GM10248 (cell line): ENCODE measurements around the gene HTR3C.
"Not testable (repeated sequence)": the region's sequence is repeated elsewhere in the genome, so short reads cannot be mapped to it uniquely, and the experiment has no call there.

Source experiments
- CTCF ChIA-PET: fragments of 300-600 bp; sonication (Branson Sonifier 250); formaldehyde crosslinking; extraction: SDS; loops from one replicate; lab custom pipeline; 2021; ENCODE audit warnings: antibody characterized with exemption; lab: Yijun Ruan, JAX
- POLR2A ChIA-PET: fragments of 350-650 bp; sonication (Branson Sonifier 250); formaldehyde crosslinking; extraction: SDS; loops from one replicate; lab custom pipeline; 2020; ENCODE audit warnings: antibody characterized with exemption; lab: Yijun Ruan, JAX
- DNase-seq: peaks from one replicate; pipeline ENCODE4 v3.0.0; 2012; ENCODE audit errors: extremely low spot score
- TF ChIP-seq, protein P1 (sequence below): IDR thresholded peaks from 2 replicates; pipeline ENCODE4 v1.5.1; 2012; ENCODE audit warnings: mild to moderate bottlenecking, low read depth; ENCODE audit errors: extremely low read depth, missing control alignments, control extremely low read depth

Gene HTR3C, protein sequence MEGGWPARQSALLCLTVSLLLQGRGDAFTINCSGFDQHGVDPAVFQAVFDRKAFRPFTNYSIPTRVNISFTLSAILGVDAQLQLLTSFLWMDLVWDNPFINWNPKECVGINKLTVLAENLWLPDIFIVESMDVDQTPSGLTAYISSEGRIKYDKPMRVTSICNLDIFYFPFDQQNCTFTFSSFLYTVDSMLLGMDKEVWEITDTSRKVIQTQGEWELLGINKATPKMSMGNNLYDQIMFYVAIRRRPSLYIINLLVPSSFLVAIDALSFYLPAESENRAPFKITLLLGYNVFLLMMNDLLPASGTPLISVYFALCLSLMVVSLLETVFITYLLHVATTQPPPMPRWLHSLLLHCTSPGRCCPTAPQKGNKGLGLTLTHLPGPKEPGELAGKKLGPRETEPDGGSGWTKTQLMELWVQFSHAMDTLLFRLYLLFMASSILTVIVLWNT

DNA sequence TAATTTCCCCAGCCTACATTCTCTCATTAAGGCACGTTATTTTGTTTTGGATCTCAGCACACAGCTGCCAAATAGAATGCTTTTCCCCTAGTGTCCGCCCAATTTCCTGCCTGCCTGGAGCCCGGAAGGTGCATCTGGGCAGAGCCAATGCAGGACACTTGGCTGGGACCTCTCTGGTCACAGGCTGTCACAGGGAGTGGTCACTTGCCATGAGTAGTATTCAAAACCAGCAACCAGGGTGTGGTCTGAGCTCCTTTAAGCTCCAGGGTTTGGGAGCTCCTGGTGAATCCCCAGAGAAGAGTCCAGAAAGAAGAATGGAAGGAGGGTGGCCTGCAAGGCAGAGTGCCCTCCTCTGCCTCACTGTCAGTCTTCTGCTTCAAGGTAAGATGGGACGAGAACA, at the start of gene HTR3C:
TSS of gene HTR3C (plus strand) at position 281 of the 400 bp plus-strand sequence. CDS start at position 315, 34 bp downstream.
- TF ChIP-seq, protein P1, sequence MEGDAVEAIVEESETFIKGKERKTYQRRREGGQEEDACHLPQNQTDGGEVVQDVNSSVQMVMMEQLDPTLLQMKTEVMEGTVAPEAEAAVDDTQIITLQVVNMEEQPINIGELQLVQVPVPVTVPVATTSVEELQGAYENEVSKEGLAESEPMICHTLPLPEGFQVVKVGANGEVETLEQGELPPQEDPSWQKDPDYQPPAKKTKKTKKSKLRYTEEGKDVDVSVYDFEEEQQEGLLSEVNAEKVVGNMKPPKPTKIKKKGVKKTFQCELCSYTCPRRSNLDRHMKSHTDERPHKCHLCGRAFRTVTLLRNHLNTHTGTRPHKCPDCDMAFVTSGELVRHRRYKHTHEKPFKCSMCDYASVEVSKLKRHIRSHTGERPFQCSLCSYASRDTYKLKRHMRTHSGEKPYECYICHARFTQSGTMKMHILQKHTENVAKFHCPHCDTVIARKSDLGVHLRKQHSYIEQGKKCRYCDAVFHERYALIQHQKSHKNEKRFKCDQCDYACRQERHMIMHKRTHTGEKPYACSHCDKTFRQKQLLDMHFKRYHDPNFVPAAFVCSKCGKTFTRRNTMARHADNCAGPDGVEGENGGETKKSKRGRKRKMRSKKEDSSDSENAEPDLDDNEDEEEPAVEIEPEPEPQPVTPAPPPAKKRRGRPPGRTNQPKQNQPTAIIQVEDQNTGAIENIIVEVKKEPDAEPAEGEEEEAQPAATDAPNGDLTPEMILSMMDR, result no peak
- ChIA-PET POLR2A (no interaction called here), CTCF (no interaction called here)

DNA sequence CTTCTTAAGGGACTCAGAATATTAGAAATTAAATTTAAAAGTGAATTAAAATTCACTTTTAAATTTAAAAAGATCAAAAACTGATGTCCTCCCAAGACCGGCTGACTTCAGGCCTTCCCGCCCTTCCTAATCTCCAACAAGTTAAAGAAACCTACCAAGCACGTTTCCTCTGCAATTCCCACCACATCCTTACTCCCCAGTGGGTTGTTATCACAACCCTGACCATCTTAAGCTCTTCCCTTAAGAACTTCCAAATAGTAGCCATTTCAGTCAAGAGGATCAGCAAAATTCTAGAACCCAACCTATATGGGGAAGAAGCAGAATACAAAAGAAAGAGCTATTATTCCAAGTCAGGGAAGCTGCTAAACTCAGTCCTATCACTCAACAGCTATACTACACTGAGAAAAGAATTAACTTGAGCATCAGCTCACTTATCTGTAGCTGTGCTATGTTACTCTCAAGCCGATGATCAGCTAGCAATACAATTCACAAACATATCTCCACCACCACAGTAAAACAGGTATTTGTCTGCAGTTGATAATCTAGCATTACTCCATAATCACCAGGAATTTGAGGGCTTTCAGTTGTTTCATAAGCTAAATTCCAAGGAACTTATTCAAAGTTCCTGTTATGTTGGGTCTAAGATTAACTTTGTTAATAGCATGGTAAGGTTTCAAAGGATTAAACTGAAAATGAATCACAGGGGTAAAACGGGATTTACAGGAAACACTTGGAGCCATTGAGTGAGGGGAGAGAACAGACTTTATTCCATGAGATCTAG, 49.5 kb upstream of the HTR3C start:
- CTCF ChIA-PET, result interaction anchor here (1.0 to 1.4 kb wide), 5 partner anchors 9 to 99 kb away, joined by 3 to 5 read pairs (median 4); partner anchors contain the start of gene ABCC5
- POLR2A ChIA-PET, result no interaction called here
- no peak for DNase-seq
- TF ChIP-seq, protein P1, result no peak

More for the DNA sequence above, at the start of gene HTR3C:
- no peak for DNase-seq

DNA sequence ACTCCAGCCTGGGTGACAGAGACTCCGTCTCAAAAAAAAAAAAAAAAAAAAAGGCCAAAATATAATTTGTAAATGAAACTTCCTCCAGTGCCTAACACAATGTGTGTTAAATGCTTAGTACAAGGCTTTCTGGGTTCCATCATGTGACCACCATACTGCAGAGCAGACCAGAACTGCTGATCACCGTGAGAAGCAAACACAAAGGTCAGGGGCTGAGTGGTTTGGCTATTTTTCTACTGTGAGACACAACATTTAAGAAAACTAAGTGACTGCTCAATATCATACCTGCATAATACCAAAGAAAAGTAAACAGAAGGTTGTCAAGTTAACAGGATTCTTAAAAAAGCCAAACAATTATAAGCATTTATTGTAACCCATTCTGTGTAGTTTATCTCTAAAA, 48.4 kb upstream of the HTR3C start:
- DNase-seq, result no peak
- CTCF ChIA-PET, result interaction anchor here (1.3 to 4.9 kb wide), 2 partner anchors 12 to 13 kb away, joined by 3 to 23 read pairs; partner anchors contain the start of gene ABCC5
- POLR2A ChIA-PET, result no interaction called here
- TF ChIP-seq, protein P1, result no peak

DNA sequence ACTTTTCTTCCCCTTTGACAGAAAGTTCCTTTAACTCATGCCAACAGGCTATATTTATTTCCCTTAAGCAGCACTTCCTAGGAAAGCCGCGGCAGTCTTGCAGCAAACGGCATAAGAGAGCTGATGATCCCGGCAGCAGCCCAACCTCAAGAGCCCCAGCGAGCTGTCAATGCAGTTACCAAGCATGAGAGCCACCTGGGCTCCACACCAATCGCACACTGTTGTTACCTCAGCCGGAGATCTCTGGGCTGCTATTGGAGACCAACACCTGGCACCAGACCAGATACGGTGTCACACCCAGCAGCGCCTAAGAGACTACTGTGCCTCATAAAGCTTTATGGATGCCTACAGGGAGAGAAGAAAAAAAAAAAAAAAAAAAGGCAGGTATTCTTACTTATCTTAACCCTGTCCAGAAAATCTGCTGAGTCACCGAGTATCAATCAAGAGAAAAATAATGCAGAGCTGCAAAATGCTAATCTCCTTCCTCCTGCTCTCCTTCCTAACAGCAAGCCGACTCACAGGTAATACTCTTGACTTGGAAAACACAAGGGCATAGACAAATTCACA, 46.8 kb upstream of the HTR3C start:
- DNase-seq, result peak; percentile 51
- POLR2A ChIA-PET, result interaction anchor here (0.7 kb wide), 1 partner anchor 107 kb away, joined by 6 read pairs; no protein-coding TSS in a partner anchor
- TF ChIP-seq, protein P1, result no peak
- CTCF ChIA-PET, result interaction anchor here (1.0 to 4.9 kb wide), 8 partner anchors 9 to 244 kb away, joined by 3 to 23 read pairs (median 5); partner anchors contain the start of genes ABCC5 and EEF1AKMT4

DNA sequence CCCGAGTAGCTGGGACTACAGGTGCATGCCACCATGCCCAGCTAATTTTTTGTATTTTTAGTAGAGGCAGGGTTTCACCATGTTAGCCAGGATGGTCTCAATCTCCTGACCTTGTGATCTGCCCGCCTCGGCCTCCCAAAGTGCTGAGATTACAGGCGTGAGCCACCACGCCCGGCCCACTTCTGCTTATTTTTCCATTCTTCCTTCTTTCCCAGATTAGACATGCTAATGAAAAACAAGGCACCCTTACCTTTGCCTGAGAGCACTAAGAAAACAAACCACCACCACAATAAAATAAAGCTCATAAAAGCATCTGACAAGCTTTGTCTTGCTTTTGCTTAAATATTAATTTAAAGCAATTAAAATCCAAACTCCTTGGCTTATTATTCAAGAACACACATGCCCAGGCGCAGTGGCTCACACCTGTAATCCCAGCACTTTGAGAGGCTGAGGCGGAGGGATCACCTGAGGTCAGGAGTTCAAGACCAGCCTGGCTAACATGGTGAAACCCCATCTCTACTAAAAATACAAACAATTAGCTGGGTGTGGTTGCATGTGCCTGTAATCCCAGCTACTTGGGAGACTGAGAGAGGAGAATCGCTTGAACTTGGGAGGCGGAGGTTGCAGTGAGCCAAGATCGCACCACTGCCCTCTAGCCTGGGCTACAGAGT, 45.6 kb upstream of the HTR3C start:
- POLR2A ChIA-PET, DNase-seq: not testable (repeated sequence)
- CTCF ChIA-PET, result interaction anchor here (1.0 to 4.9 kb wide), 7 partner anchors 8 to 242 kb away, joined by 3 to 23 read pairs (median 6); partner anchors contain the start of genes ABCC5 and EEF1AKMT4

DNA sequence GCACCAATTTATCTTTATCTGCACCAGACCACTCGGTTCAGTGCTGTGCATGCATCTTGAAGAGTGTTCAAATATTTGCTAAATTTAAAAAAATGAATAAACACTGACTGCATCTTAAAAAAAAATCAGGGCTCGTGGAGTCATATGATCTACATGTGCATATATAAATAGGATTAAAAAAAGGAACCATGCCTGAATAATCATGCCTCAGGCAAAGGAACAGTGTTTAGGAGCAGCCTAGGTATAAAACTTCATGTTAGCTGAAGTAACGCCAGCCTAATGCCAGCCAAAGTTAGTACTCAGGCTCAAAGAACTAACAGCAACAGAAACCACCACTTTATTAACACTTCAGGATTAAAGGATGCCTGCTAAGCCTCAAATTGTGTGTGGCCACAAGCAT, 44.7 kb upstream of the HTR3C start:
- TF ChIP-seq, protein P1, result no peak
- ChIA-PET CTCF (interaction anchor here (1.0 to 4.9 kb wide), 5 partner anchors 7 to 104 kb away, joined by 3 to 23 read pairs (median 11); partner anchors contain the start of gene ABCC5), POLR2A (no interaction called here)
- no peak for DNase-seq
